Memory B cell (primary cell): ENCODE data around the gene PSG7.
"Not testable (repeated sequence)": the region's sequence is repeated elsewhere in the genome, so short reads cannot be mapped to it uniquely, and the experiment has no call there.

Experiments used
- ATAC-seq: fragments of 150-1000 bp; cut with Tn5 transposase; 2 replicates; pipeline ENCODE4 v1.10.0; 2021; ENCODE audit warnings: low read depth, mild to moderate bottlenecking, moderate library complexity
- DNase-seq, 2 donors: peaks; one replicate each; pipeline ENCODE4 v3.0.0; 2022; ENCODE audit warnings: low spot score in 2 of 2
- H3K27ac Mint-ChIP-seq: one replicate; pipeline ENCODE4 v1.8.0; 2022; ENCODE audit warnings: mild to moderate bottlenecking, moderate library complexity, mixed read lengths
- H3K27me3 Mint-ChIP-seq: one replicate; pipeline ENCODE4 v1.8.0; 2022; ENCODE audit warnings: mixed read lengths
- H3K36me3 Mint-ChIP-seq: one replicate; pipeline ENCODE4 v1.8.0; 2022; ENCODE audit warnings: mild to moderate bottlenecking, mixed read lengths
- H3K4me1 Mint-ChIP-seq: one replicate; pipeline ENCODE4 v1.8.0; 2022; ENCODE audit warnings: mixed read lengths
- H3K4me3 Mint-ChIP-seq: one replicate; pipeline ENCODE4 v1.8.0; 2022; ENCODE audit warnings: mild to moderate bottlenecking, moderate library complexity, mixed read lengths
- H3K9me3 Mint-ChIP-seq: one replicate; pipeline ENCODE4 v1.8.0; 2022; ENCODE audit warnings: mixed read lengths

Gene PSG7

GRCh38 chr19:42898656-42899055, 38.4 kb downstream of the PSG7 start:
- not testable (repeated sequence) for H3K4me1 Mint-ChIP-seq, DNase-seq, H3K27me3 Mint-ChIP-seq, ATAC-seq, H3K9me3 Mint-ChIP-seq, H3K4me3 Mint-ChIP-seq, H3K36me3 Mint-ChIP-seq, H3K27ac Mint-ChIP-seq

- not testable (repeated sequence) for H3K36me3 Mint-ChIP-seq, DNase-seq, ATAC-seq, H3K27ac Mint-ChIP-seq, H3K4me3 Mint-ChIP-seq, H3K9me3 Mint-ChIP-seq, H3K4me1 Mint-ChIP-seq, H3K27me3 Mint-ChIP-seq
Observed at GRCh38 chr19:42897729-42898128, 39.3 kb downstream of the PSG7 start.

- DNase-seq, H3K4me1 Mint-ChIP-seq, H3K9me3 Mint-ChIP-seq, H3K36me3 Mint-ChIP-seq, H3K27me3 Mint-ChIP-seq, H3K4me3 Mint-ChIP-seq, ATAC-seq, H3K27ac Mint-ChIP-seq: not testable (repeated sequence)
Observed at GRCh38 chr19:42890446-42890845, 46.6 kb downstream of the PSG7 start.

DNA sequence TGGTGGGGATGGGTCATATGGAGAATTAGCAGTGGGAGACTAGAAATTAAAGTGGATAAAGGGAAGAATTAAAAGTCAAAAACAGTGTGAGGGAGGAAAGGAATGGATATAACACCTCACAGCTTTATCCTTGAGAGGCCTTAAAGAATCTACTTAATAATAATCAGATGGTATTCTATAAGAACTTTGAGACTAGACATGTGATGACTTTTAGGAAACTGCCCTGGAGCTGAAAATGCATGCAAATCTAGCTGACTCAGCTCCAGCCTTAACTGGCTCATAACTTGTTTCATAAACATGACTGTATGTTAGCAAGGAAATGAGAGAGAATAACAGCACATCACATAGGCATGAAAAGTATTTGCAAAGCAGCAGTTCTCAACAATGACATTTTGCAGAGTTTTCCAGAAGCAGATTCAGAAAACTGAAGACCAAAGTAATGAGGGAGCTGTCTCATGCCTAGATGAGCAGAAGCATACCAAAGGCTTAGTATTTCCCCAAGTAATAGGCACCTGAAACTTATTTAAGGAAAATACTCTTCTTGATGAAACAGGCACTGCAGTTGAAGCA, 49.0 kb downstream of the PSG7 start:
- not testable (repeated sequence) for ATAC-seq, H3K36me3 Mint-ChIP-seq, H3K27ac Mint-ChIP-seq, H3K9me3 Mint-ChIP-seq, H3K4me3 Mint-ChIP-seq, H3K27me3 Mint-ChIP-seq, H3K4me1 Mint-ChIP-seq, DNase-seq

GRCh38 chr19:42882730-42883129, 54.3 kb downstream of the PSG7 start:
- H3K36me3 Mint-ChIP-seq, H3K27ac Mint-ChIP-seq, H3K9me3 Mint-ChIP-seq, H3K4me3 Mint-ChIP-seq, ATAC-seq, H3K4me1 Mint-ChIP-seq, DNase-seq: not testable (repeated sequence)
- H3K27me3 Mint-ChIP-seq = peaks cover 13% of the 10 kb centered on the region

DNA sequence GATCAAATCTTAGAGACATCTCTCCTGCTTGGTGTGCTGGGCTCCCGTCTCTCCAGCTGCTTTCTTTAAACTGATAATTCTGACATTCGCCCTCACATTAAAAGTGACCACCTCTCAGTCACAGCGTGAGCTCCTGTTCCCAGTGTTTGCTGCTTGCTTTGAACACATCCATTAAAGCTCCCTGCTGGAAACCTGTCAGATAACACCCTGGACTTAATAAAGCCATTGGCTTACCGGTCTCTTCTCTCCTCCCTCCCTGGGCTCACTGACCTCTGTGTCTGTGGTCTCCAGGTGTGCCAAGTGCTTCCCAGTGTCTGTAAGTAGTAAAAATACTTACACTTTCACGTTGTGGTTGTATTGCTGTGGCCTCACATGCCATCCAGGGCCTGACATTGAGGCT, 55.0 kb downstream of the PSG7 start:
- ATAC-seq, DNase-seq, H3K36me3 Mint-ChIP-seq, H3K9me3 Mint-ChIP-seq, H3K4me1 Mint-ChIP-seq, H3K4me3 Mint-ChIP-seq, H3K27ac Mint-ChIP-seq: not testable (repeated sequence)
- H3K27me3 Mint-ChIP-seq = peaks cover 11% of the 10 kb centered on the region

DNA sequence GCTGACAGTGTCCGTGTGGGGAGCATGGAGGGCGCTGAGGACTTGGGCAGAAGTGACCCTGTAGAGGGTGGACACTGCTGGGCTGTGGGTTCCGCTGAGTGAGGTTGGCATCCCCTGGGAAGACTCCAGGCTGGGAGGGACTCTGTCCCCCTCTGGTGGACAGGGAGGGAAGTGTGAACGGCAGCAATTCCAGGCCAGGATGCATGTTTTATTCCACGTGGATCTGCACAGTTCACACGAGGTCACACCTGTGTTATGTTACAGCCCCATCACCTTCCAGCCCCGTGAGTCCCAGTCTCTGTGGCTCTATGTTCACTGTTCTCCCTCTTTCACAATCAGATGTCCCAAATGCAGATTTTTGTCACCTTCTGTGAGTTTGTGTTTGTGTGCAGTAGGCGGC, 55.7 kb downstream of the PSG7 start:
- not testable (repeated sequence) for H3K4me1 Mint-ChIP-seq, H3K27ac Mint-ChIP-seq, ATAC-seq, H3K9me3 Mint-ChIP-seq, H3K4me3 Mint-ChIP-seq, H3K27me3 Mint-ChIP-seq, H3K36me3 Mint-ChIP-seq, DNase-seq

DNA sequence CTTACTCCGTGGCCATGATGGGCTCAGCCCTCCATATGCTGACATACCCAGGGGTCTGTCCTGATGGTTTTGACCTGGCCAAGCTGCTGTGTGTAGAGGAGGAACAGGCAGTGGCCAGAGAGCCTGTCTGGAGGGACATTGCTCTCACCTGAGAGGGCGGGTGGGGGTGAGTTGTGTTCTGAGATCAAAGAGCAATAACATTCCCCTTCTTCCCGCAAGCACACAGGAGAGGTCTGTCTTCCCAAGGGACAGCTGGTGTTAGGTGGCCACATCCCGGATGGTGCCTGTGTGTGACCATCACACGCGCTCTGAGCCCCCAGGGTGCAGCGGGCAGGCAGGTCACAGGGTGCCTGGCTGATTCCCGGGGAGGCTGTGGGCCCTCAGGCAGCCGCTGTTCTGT, 56.4 kb downstream of the PSG7 start:
- not testable (repeated sequence) for H3K9me3 Mint-ChIP-seq, ATAC-seq, H3K4me3 Mint-ChIP-seq, H3K27me3 Mint-ChIP-seq, H3K4me1 Mint-ChIP-seq, H3K36me3 Mint-ChIP-seq, H3K27ac Mint-ChIP-seq, DNase-seq

- no peaks in the 10 kb centered on the region for H3K4me1 Mint-ChIP-seq
- peaks cover 4% of the 10 kb centered on the region for H3K9me3 Mint-ChIP-seq
- DNase-seq = no peak
- H3K4me3 Mint-ChIP-seq = no peak within 1 kb of the TSS
- peaks cover 8% of the 10 kb centered on the region for H3K27me3 Mint-ChIP-seq
- no peaks in the 10 kb centered on the region for H3K36me3 Mint-ChIP-seq
- no peak within 1 kb of the TSS for H3K27ac Mint-ChIP-seq
- no peak for ATAC-seq
Observed at GRCh38 chr19:42879613-42880012, 57.4 kb downstream of the PSG7 start, which contains the start of gene PSG1. Gene PSG1, minus strand, starts transcription at chr19:42879713. Its CDS starts 132 bp downstream, at chr19:42879581.

DNA sequence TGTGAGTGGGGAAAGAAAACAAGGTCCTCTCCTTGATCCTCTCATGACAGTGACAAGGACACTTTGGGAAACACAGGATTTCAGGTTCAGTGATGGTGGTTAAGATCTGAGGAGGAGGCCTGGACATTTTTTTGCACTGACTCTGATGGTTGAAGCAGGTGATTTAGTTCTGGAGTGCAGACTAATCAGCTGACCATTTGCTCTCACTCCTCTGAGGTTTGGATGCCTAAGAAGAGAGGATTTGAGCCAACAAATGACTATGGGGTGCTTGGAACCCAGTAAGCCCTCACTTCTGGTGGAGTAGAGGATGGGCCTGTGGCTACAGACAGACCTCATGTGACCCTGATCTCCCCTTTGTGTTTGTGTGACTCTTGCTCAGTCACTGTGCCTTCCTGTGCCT, 60.4 kb downstream of the PSG7 start:
- H3K36me3 Mint-ChIP-seq, H3K9me3 Mint-ChIP-seq, ATAC-seq, H3K27ac Mint-ChIP-seq, H3K4me3 Mint-ChIP-seq, H3K4me1 Mint-ChIP-seq, H3K27me3 Mint-ChIP-seq, DNase-seq: not testable (repeated sequence)

- H3K27me3 Mint-ChIP-seq, H3K4me1 Mint-ChIP-seq, H3K36me3 Mint-ChIP-seq, H3K9me3 Mint-ChIP-seq, H3K4me3 Mint-ChIP-seq, DNase-seq, H3K27ac Mint-ChIP-seq, ATAC-seq: not testable (repeated sequence)
Observed at GRCh38 chr19:42875881-42876280, 61.1 kb downstream of the PSG7 start.

GRCh38 chr19:42874901-42875813, 61.9 kb downstream of the PSG7 start:
- not testable (repeated sequence) for DNase-seq, H3K4me3 Mint-ChIP-seq, H3K27me3 Mint-ChIP-seq, H3K27ac Mint-ChIP-seq, ATAC-seq, H3K9me3 Mint-ChIP-seq, H3K4me1 Mint-ChIP-seq, H3K36me3 Mint-ChIP-seq

- DNase-seq, H3K4me1 Mint-ChIP-seq, H3K36me3 Mint-ChIP-seq, H3K9me3 Mint-ChIP-seq, H3K4me3 Mint-ChIP-seq, ATAC-seq, H3K27me3 Mint-ChIP-seq, H3K27ac Mint-ChIP-seq: not testable (repeated sequence)
Observed at GRCh38 chr19:42874136-42874535, 62.9 kb downstream of the PSG7 start.
